ENCODE data around the gene RCCD1.

RCCD1 gene

DNA sequence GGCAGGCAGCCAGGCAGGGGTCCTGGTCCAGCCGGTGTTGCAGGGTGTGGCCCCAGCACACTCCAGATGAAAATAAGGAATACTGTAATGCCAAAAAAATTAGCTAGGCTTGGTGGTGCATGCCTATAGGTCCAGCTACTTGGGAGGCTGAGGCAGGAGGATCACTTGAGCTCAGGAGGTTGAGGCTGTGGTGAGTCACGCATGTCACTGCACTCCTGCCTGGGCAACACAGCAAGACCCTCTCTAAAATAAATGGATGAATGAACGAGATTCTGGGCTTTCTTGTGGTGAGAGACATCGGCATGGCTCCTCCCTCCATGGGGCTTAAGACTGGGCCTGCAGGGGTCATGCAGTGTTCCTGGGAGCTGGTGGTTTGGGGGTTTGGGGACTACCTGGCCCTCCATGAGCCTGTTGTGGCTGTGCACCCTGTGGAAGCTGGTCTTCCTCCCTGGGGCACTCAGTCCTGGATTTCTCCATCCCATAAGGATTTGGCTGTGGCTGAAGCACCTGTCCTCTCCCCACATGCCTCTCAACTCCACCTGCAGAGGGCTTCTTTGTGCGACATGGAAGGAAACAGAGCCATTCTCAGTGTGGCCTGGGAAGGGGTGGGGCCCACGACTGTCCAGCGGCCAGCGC, 7.6 kb upstream of the RCCD1 start:
- DNase-seq = no peak

DNA sequence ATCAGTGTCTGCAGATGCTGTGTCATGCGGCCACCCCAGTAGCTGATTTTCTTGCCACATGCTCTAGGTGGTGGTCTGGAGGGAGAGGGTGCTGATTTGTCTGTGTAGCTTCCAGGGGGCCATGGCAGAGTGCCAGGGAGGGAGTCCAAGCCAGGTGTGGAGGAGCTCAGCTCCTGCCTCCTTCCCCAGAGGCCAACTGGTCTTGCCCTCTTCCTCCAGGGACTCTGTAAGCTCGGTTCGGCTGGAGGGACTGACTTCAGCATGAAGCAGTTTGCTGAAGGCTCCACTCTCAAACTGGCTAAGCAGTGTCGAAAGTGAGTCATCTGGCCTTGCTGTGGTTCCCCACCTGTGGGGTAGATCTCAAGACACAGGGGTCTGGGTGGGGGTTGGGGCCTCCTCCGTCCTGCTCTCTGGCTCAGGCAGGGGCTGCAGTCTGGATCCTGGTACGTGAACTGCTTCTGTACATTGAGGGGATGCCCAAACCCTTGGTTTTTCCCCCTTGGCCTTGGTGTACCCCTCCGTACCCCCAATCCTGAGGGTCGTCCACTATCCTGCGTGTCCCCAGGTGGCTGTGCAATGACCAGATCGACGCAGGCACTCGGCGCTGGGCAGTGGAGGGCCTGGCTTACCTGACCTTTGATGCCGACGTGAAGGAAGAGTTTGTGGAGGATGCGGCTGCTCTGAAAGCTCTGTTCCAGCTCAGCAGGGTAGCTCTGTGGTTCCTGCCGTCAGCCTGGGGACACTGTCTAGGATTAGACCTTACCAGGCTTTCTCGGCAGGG, 6.9 kb upstream of the RCCD1 start:
- no peak for DNase-seq

DNA sequence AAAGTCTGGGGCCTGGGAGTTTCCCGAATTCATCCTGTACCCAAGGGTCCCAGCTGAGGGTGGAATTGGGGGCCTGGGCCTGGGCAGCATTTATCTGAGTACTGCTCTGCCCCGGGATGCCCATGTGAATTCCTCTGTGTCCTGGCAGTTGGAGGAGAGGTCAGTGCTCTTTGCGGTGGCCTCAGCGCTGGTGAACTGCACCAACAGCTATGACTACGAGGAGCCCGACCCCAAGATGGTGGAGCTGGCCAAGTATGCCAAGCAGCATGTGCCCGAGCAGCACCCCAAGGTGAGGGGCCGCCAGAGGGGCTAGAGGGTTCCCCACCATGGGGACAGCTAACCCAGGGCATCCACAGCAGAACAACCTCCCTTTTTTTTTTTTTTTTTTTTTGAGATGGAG, 6.2 kb upstream of the RCCD1 start:
- DNase-seq = no peak

DNA sequence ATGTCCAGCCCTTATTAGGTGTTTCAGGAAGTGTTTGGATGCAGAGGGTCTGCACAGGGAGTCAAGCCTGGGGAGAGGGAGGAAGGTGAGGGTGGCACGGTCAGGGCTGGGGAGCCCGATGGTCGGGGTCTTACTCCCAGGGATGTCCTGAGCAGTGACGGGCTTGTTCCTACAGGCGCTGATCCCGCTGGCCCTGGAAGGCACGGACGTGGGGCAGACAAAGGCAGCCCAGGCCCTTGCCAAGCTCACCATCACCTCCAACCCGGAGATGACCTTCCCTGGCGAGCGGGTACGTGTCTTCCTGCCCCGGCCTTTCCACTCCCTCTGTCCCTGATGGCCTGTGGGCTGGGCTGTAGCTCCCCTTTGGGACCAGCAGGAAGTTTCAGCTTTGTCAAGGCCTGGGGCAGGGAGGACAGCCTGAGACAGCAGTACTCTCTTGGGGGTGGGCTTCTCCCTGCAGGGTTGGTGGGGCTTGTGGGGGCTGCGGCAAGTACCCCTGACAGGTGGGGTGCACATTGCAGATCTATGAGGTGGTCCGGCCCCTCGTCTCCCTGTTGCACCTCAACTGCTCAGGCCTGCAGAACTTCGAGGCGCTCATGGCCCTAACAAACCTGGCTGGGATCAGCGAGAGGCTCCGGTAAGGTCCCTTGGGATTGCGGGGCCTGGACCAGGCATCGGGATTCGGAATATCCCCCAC, 4.6 kb upstream of the RCCD1 start:
- no peak for DNase-seq

DNA sequence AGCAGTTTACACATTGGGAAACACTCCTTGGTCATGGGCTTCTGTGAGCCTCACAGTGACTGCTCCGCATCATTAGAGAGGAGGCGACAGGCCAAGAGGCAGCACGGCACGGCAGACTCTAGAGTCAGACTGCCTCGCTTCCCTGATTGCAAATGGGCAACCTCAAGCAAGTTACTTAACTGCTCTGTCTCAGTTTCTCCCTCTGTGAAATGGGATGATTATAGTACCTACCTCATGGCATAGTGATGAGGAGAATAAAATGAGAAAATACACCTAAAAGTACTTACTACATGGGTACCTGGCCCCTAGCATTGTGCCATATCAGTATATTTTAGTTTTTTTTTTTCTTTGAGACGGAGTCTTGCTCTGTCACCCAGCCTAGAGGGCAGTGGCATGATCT, 4.0 kb upstream of the RCCD1 start:
- DNase-seq = no peak

DNA sequence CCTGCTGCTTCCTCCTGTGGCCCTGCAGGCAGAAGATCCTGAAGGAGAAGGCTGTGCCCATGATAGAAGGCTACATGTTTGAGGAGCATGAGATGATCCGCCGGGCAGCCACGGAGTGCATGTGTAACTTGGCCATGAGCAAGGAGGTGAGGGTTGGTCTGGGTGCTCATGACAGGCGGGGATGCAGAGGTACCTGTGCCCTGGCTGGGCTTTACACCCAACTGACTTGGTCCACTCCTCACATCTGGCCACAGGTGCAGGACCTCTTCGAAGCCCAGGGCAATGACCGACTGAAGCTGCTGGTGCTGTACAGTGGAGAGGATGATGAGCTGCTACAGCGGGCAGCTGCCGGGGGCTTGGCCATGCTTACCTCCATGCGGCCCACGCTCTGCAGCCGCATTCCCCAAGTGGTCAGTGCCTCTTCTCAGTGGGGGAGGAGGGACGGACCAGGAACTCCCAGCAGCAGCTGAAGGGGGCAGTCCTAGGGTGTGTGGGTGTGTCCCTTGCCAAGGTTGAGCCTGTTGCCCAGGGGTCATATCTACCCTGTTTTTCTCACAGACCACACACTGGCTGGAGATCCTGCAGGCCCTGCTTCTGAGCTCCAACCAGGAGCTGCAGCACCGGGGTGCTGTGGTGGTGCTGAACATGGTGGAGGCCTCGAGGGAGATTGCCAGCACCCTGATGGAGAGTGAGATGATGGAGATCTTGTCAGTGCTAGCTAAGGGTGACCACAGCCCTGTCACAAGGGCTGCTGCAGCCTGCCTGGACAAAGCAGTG, 1.6 kb upstream of the RCCD1 start:
- DNase-seq = no peak

DNA sequence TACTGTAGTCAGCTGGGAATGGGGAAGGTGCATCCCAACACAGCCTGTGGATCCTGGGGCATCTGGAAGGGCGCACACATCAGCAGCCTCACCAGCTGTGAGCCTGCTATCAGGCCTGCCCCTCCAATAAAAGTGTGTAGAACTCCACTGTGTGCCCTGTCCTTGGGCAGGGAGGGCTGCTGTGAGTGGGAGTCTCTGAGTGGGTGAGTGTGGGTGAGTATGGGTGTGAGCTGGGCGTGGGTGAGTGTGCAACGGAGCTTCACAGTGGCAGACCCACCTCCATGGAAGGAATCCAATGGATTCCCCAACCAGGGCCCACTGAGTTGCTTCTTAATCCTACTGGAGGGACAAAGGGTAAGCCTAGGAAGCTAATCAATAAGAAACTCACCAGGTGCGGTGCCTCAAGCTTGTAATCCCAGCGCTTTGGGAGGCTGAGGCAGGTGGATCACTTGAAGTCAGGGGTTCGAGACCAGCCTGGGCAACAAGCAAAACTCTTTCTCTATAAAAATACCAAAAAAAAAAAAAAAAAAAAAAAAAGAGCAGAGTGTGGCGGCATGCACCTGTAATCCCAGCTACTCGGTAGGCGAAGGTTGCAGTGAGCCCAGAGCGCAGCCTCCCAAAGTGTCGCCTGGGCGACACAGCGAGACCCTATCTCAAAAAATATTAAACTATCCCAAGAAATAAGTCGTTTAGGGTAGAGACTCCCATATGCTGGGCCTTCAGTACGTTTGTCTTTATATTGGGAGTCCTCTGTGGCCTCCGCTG, 555 bp upstream of the RCCD1 start:
- DNase-seq = no peak

DNA sequence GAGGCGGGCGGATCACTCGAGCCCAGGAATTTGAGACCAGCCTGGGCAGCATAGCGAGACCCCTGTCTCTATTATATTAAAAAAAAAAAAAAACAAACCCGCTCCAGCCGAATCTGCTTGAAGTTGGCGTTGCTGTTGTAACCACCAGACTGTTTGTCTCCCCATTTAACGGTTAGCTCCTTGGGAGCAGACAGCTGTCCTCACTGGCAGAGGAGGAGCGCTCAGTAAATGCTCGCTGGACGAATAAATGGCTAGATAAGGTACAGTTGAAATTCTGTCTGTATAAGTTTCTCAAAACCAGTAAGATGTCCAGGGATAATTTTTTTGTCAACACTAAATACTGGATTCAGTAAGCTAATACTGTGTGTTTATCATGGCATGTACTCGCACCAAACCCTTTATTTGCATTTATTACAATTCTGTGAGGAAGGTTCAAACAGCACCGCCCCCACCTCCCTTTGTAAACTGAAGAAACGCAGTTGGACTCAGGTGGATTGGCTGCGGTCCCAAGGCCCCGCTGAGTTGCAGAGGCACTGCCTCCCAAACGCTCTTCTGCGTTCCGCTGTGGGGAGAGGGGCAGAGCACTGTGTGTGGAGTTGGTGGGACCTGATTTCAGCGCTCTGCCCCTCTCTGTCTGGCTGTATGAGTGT, 1.1 kb downstream of the RCCD1 start:
- DNase-seq = peak; percentile 8 to 22

DNA sequence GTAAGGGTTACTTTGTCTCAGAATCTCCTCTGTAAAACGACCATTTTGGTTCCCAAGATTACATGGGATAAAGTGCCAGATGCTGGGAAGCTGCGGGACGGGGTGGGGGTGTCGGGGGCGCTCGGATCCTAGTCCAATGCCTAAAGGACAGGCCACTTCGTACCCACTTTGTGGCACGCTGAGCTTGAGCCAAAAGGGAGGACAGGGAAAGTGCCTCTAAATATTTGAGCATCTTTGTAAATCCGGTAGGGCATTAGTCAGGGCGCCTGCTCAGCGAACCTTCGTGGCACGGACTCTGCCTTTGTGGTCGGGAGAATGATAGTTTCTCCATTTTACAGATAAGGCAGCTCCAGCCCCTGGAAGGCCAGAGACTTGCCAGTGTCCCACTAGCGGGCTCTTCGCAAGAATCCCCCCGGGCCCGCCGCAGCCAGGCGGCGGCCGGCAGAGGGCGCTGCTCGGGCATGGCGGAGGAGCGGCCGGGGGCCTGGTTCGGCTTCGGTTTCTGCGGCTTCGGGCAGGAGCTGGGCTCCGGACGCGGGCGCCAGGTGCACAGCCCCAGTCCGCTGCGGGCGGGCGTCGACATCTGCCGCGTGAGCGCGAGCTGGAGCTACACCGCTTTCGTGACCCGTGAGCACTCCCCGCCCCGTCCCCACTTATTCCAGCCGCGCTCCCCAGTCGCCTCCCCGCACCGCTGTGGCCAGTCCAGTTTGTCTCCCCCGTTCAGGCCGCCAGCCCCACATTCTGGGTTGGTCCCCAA, 1.8 kb downstream of the RCCD1 start:
- DNase-seq = peak; percentile 37 to 83

DNA sequence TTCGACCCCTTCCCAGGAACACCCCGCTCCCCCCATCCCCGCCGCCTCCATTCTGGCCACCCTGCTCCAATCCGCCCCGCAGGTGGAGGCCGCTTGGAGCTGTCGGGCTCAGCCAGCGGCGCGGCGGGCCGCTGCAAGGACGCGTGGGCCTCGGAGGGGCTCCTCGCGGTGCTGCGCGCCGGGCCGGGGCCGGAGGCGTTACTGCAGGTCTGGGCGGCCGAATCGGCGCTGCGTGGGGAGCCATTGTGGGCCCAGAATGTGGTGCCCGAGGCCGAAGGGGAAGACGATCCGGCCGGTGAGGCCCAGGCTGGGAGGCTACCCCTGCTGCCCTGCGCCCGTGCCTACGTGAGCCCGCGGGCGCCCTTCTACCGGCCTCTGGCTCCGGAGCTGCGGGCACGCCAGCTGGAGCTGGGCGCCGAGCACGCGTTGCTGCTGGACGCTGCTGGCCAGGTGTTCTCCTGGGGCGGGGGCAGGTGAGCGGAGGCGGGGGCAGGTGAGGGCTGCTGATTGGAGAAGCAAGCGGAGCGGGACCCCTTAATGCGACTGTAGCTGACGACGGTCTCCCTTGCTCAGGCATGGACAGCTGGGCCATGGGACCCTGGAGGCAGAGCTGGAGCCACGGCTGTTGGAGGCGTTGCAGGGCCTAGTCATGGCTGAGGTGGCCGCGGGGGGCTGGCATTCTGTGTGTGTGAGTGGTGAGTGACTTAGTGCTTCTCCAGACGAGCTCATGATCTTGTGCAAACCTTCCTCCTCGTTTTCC, 2.5 kb downstream of the RCCD1 start:
- DNase-seq = no peak

DNA sequence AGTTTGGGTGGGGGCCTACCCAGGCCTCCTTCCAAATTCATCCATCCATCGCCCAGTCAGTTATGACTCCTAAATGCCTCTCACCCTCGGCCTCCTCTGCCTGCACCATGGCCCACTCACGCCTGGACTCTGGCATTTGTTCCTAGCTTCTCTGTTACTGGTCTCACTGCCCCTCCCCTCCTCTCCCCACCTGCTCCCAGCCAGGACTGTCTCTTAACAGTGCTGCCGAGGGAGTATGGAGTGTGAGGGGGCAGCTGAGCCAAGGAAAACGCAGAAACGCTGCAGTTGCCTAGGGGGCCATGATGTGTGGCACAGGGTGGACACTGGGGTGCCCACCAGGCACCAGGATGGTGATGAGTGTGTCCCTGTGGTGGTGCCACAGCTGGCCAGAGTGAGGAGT, 3.1 kb downstream of the RCCD1 start:
- DNase-seq = peak; percentile 8 to 9

DNA sequence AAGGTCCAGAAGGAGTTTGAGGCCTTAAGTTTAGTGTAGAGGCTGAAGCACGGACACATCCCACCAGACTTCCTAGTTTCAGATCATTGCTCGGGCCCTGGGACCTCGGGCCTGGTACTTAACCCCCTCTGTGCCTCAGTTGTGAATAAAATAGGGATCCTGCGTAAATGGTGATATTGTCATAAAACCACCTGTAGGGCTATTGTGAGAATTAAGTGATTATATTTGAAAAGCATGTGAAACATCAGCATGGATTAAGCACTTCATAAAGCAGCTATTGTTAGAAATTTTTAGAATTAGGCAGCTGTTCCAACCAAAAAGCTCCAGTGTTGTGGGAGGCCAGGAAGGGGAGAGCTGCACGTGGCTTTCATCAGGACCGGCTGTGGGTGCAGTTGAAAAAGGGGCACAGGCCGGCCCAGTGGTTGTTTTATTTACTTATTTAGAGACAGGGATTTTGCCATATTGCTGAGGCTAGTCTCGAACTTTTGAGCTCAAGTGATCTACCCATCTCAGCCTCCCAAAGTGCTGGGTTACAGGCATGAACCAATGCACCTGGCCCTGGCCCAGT, 4.4 kb downstream of the RCCD1 start:
- no peak for DNase-seq

DNA sequence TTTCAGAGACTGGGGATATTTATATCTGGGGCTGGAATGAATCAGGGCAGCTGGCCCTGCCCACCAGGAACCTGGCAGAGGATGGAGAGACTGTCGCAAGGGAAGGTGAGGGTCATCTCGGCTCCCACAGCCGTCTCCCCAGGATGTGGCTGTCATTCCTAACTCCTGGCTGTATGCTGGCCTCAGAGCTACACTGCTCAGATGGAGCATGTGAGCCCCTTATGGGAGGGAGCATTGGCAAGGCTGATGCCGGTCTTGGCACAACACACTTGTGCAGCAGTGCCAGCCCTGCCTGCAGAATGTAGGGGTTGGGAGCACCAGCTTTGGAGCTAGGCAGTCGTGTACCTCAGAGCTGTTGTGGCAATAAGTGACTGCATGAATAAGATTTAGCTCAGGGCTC, 5.2 kb downstream of the RCCD1 start:
- no peak for DNase-seq

DNA sequence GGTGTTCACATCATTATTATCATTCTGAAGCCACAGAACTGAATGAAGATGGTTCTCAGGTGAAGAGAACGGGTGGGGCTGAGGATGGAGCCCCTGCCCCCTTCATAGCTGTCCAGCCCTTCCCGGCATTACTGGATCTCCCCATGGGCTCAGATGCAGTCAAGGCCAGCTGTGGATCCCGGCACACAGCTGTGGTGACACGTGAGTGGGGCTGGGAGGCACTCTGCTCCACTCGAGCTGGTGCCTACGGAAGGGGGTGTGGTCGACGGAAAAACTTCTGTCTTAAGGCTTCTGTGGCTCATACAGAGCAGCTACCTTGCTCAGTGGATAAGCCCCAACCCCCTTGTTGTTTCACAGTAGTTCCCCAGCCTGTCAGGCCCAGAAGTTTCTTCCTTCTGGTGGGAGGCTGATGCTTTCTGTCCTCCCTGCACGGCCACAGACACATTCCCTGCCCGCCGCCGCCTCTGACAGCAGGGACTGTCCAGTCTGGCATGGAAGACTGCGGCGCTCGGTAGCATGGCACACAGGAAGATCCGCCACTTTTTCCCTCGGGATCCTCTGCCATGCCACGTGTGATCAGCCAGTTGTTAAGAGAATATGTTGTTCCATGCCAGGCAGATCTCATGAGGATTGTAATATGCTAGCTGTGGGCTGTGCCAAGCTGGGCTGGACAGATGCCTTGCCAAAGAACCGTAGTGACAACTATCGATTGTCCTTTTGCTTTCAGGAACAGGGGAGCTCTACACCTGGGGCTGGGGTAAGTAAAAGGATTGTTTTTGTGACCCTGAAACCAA, 5.8 kb downstream of the RCCD1 start:
- no peak for DNase-seq

DNA sequence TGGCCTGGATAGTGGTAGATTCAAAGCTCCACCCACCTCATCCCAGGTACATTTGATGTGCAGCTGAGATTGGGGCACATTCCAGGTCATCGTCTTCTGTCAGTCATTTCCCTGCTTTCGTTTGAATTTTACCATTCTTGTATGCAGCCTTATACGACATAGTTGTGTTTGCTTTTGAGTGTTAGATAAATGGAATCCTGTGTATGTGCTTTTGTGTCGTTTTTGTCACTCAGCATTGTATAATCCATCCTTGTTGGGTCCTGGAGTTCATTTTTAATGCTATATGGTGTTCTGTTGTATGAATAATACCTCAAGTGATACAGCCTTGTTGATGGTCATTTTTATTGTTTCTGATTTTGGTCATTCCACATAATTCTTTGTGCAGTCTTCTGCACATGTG, 7.3 kb downstream of the RCCD1 start:
- no peak for DNase-seq

DNA sequence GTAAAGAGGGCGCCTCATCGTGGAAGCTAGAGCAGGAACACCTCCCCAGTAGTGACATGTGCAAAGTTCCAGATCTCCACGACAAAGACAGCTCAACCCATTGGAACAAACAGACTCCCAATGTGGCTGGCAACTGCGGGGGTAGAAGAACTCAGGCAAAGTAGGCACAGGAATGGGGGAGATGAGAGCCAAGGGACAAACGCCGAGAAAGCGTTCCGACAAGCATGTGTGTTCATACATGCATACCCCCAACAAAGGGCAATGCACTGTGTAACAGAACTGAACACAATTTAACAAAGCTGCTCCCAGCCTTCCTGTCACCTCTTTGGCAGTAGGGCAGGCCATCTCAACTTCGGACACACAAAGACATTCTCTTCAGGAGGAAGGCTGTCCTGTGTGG, 11.6 kb downstream of the RCCD1 start:
- no peak for DNase-seq

DNA sequence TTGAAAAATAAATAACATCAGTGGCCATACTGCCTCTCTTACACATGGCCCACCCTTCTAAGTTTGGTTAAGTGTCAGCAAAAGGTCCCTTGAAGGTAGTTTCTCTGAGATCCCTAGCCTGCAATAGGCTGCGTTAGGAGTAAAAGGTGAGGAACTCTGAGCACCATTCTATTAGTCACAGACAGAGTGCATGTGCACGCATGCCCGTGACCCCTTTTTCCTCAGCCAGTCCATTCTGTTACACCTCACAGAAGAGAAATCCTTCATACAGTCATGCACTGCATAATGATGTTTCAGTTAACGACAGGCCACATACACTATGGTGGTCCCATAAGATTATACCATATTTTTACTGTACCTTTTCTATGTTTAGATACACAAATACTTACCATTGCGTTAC, 12.5 kb downstream of the RCCD1 start:
- DNase-seq = no peak

DNA sequence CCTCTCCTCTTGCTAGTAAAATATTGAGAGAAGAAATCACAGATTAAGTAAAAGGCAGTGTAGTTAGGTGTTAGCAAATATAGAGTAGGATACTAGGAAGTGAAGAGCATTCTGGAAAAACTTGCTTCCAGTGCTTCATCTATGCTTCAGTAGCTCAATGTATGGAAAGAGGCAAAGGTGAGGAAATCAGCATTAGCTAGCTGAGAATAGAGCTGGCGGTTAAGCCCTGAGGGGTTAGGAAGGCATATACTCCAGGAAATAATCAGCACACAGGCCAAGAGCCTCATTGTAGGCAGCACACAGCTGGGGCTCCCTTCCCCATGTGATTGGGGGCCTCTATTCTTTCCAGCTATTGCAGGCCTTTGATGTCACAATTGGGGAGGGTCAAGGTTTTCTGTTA, 13.8 kb downstream of the RCCD1 start:
- no peak for DNase-seq

DNA sequence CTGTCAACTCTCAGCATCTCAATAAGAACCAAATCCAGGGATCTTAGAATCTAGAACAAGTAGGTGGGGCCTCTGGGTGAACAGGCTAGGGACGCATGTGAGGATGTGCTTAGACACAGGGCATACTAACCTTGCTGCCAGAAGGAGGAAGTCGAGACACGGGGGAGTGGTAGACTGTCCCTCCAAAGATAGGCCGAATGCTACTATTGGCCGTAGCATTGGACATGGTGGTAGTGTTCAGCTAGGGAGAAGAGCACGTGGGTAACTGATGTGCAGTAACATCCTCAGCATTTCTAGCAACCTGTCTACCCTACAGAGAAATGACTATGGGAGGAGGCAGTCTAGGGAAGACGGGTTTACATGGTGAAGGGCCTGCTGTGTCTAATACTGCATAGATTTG, 15.6 kb downstream of the RCCD1 start:
- DNase-seq = no peak
